Right cardiac atrium (tissue), 5 donors: Measurements from ENCODE around the gene TANGO2. TPM values are rescaled to one million over a fixed set of nuclear protein-coding genes. Genes with fewer than 3 reads are reported as not detected.

Experiments used
- ATAC-seq, 2 donors: fragments of 200-7000 bp; cut with Tn5 transposase; one replicate each; pipeline versions ENCODE4 v1.8.0 to v1.9.1; 2020; ENCODE audit warnings: moderate library complexity in 2 of 2, mild to moderate bottlenecking in 1 of 2
- DNase-seq, 3 donors: peaks; one replicate each; pipeline ENCODE4 v3.0.0-alpha.2; 2020
- H3K27ac ChIP-seq: one replicate; pipeline ENCODE4 v1.5.1; 2013; ENCODE audit warnings: mild to moderate bottlenecking, low read length, control low read depth, moderate library complexity
- H3K27me3 ChIP-seq: one replicate; pipeline ENCODE4 v1.6.1; 2013; ENCODE audit not compliant: control insufficient read depth, insufficient read depth
- H3K4me1 ChIP-seq: one replicate; pipeline ENCODE4 v1.6.1; 2013; ENCODE audit warnings: low read length; ENCODE audit not compliant: control insufficient read depth, insufficient read depth
- H3K4me3 ChIP-seq: one replicate; pipeline ENCODE4 v1.5.1; 2013; ENCODE audit warnings: low read length, control low read depth
- H3K9me3 ChIP-seq: one replicate; pipeline ENCODE4 v1.6.1; 2013; ENCODE audit warnings: low read length; ENCODE audit not compliant: control insufficient read depth
- WGBS: extraction: QIAGEN DNeasy Blood & Tissue Kit; methylation state at CpG from one replicate; pipeline ENCODE4 v1.1.7; 2013; 5-methylcytosine and 5-hydroxymethylcytosine counted together
- intact Hi-C, 4 donors: fragments of 100-400 bp; cut with DNase I; formaldehyde crosslinking; loops; one replicate each; pipeline versions ENCODE4 v1.11.0 to v1.14.0; 2022 to 2023
- polyA plus RNA-seq: library from polyadenylated mRNA; stranded (reverse); fragments of 200-250 nt; gene quantifications from one replicate; pipeline ENCODE4 v1.2.3, GENCODE V29; 2013
- total RNA-seq, 4 donors: library from RNA; stranded (reverse); fragmentation: NEBNext Ultra II Directional; extraction: Animal tissue kit (Norgen Biotek cat#: 25700); gene quantifications; one replicate each; pipeline ENCODE4 v1.2.1, GENCODE V29; 2021
- donor health status: healthy with polysubstance abuse.
- donor health status: DM: no; HTN: yes; CAD: no.
- donor health status: DM: no; HTN: no; CAD: no.
- donor health status: DM: no; HTN: yes; CAD: no; lungs with severe emphysema.
- donor health status: DM: yes; HTN: yes; CAD: no.

TANGO2 gene
- total and polyA plus RNA-seq, 5 donors, result 61.1 to 70.4 (median 64.9) TPM

- WGBS, result under 1% methylated on average over 100 of the region's 100 CpGs
Observed at GRCh38 chr22:20079745-20080444, 59.0 kb downstream of the TANGO2 start, which contains the start of gene DGCR8. Gene DGCR8 (plus strand): TSS chr22:20080241. CDS start chr22:20085964, 5,723 bp downstream.

GRCh38 chr22:20080445-20080775 is 59.5 kb downstream of the TANGO2 start:
- intact Hi-C loops, result loop anchor here in 1 of 4 donors (5.0 kb wide), 1 partner anchor 53 kb away; no protein-coding TSS in a partner anchor
- peaks cover 26% of the 10 kb centered on the region for H3K4me1 ChIP-seq
- H3K9me3 ChIP-seq, result no peaks in the 10 kb centered on the region
- peak; percentile 58 to 59 for ATAC-seq
- WGBS, result under 1% methylated on average over 33 of the region's 34 CpGs
- H3K27me3 ChIP-seq, result no peaks in the 10 kb centered on the region
- H3K4me3 ChIP-seq, result peak overlapping the region; percentile 94
- H3K27ac ChIP-seq, result peak overlapping the region; percentile 87
- DNase-seq, result peak; percentile 73 to 88 (median 86)

More at GRCh38 chr22:20079745-20080444, 59.0 kb downstream of the TANGO2 start, which contains the start of gene DGCR8:
- Histone ChIP-seq H3K4me3 (peak within 1 kb of the TSS; percentile 94), H3K9me3 (no peaks in the 10 kb centered on the region), H3K27me3 (no peaks in the 10 kb centered on the region), H3K27ac (peak within 1 kb of the TSS; percentile 87), H3K4me1 (peaks cover 24% of the 10 kb centered on the region)
- ATAC-seq (peak; percentile 96 to 97), DNase-seq (peak; percentile 94 to 98 (median 98))
- intact Hi-C loops, result loop anchor here in 1 of 4 donors (5.0 kb wide), 1 partner anchor 53 kb away; no protein-coding TSS in a partner anchor

GRCh38 chr22:20080776-20081654 is 60.1 kb downstream of the TANGO2 start:
- H3K9me3 ChIP-seq, result no peaks in the 10 kb centered on the region
- ATAC-seq (peak in 1 of 2 donors; percentile 22), DNase-seq (peak; percentile 56 to 80 (median 76))
- peaks cover 26% of the 10 kb centered on the region for H3K4me1 ChIP-seq
- 11% methylated on average over 27 of the region's 27 CpGs for WGBS
- peak overlapping the region; percentile 94 for H3K4me3 ChIP-seq
- intact Hi-C loops, result loop anchor here in 1 of 4 donors (5.0 kb wide), 1 partner anchor 54 kb away; no protein-coding TSS in a partner anchor
- H3K27me3 ChIP-seq, result no peaks in the 10 kb centered on the region
- peak overlapping the region; percentile 87 for H3K27ac ChIP-seq

- no peaks in the 10 kb centered on the region for H3K27me3 ChIP-seq
- H3K27ac ChIP-seq, result no peak overlapping the region
- H3K9me3 ChIP-seq, result no peaks in the 10 kb centered on the region
- intact Hi-C loops, result loop anchor here in 1 of 4 donors (5.0 kb wide), 1 partner anchor 56 kb away; no protein-coding TSS in a partner anchor
- 82% methylated on average over 10 of the region's 10 CpGs for WGBS
- ATAC-seq (no peak), DNase-seq (no peak)
- H3K4me3 ChIP-seq, result no peak overlapping the region
- peaks cover 26% of the 10 kb centered on the region for H3K4me1 ChIP-seq
Observed at GRCh38 chr22:20083157-20083890, 62.4 kb downstream of the TANGO2 start.

GRCh38 chr22:20083891-20084546 is 63.1 kb downstream of the TANGO2 start:
- no peak overlapping the region for H3K27ac ChIP-seq
- H3K27me3 ChIP-seq, result no peaks in the 10 kb centered on the region
- intact Hi-C loops, result loop anchor here in 1 of 4 donors (5.0 kb wide), 1 partner anchor 57 kb away; no protein-coding TSS in a partner anchor
- ATAC-seq (no peak), DNase-seq (no peak)
- no peak overlapping the region for H3K4me3 ChIP-seq
- no peaks in the 10 kb centered on the region for H3K9me3 ChIP-seq
- H3K4me1 ChIP-seq, result peaks cover 26% of the 10 kb centered on the region
- WGBS, result 68% methylated on average over 10 of the region's 10 CpGs

- no peak overlapping the region for H3K27ac ChIP-seq
- ATAC-seq, result no peak
- peaks cover 26% of the 10 kb centered on the region for H3K4me1 ChIP-seq
- H3K27me3 ChIP-seq, result no peaks in the 10 kb centered on the region
- no peaks in the 10 kb centered on the region for H3K9me3 ChIP-seq
- no peak for DNase-seq
- intact Hi-C loops, result loop anchor here in 1 of 4 donors (5.0 kb wide), 1 partner anchor 57 kb away; no protein-coding TSS in a partner anchor
- no peak overlapping the region for H3K4me3 ChIP-seq
- 62% methylated on average over 23 of the region's 23 CpGs for WGBS
Observed at GRCh38 chr22:20084547-20085413, 63.9 kb downstream of the TANGO2 start.

GRCh38 chr22:20085651-20086050 is 64.7 kb downstream of the TANGO2 start:
- no peak overlapping the region for H3K4me3 ChIP-seq
- no peaks in the 10 kb centered on the region for H3K27me3 ChIP-seq
- H3K9me3 ChIP-seq, result no peaks in the 10 kb centered on the region
- H3K4me1 ChIP-seq, result peaks cover 26% of the 10 kb centered on the region
- H3K27ac ChIP-seq, result no peak overlapping the region
- ATAC-seq, result no peak
- WGBS, result 94% methylated on average over 20 of the region's 20 CpGs
- no peak for DNase-seq
- intact Hi-C loops, result no loop called here

- Histone ChIP-seq H3K27ac (no peak overlapping the region), H3K9me3 (no peaks in the 10 kb centered on the region), H3K27me3 (no peaks in the 10 kb centered on the region), H3K4me3 (no peak overlapping the region), H3K4me1 (peaks cover 24% of the 10 kb centered on the region)
- WGBS, result 91% methylated on average over 24 of the region's 24 CpGs
- ATAC-seq, result no peak
- DNase-seq, result no peak
- intact Hi-C loops, result no loop called here
Observed at GRCh38 chr22:20086101-20086599, 65.2 kb downstream of the TANGO2 start.

- DNase-seq, result no peak
- intact Hi-C loops, result no loop called here
- no peak for ATAC-seq
Observed at GRCh38 chr22:20086763-20087162, 65.9 kb downstream of the TANGO2 start.

More at GRCh38 chr22:20086763-20087162, 65.9 kb downstream of the TANGO2 start:
- no peak overlapping the region for H3K4me3 ChIP-seq
- 97% methylated on average over 5 of the region's 5 CpGs for WGBS
- H3K4me1 ChIP-seq, result peaks cover 18% of the 10 kb centered on the region
- no peak overlapping the region for H3K27ac ChIP-seq
- H3K9me3 ChIP-seq, result no peaks in the 10 kb centered on the region
- no peaks in the 10 kb centered on the region for H3K27me3 ChIP-seq
